Measurements from ENCODE around the gene CNP.

Gene CNP

DNA sequence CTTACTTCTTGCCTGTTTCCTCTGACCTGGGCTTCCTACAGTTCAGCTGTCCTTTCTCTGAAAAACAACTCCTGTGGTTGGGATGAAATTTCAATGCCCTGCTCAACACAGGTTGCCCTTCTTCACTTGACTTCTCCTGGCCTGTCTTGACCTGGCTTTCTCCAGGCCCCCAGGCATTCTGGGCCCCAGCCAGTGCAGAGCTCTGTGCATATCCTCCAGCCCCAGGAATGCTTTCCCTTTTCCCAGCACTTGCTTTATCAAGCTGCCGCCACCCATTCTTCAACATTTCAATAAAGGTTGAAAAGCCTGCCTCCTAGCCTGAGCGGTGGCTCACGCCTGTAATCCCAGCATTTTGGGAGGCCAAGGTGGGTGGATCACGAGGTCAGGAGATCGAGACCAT is 25.4 kb upstream of the CNP start:
- no peak for DNase-seq

GRCh38 chr17:41942626-41943373 is 23.8 kb upstream of the CNP start:
- no peak for DNase-seq

- no peak for DNase-seq
These were observed 23.1 kb upstream of the CNP start for GRCh38 chr17:41943492-41943891.

DNA sequence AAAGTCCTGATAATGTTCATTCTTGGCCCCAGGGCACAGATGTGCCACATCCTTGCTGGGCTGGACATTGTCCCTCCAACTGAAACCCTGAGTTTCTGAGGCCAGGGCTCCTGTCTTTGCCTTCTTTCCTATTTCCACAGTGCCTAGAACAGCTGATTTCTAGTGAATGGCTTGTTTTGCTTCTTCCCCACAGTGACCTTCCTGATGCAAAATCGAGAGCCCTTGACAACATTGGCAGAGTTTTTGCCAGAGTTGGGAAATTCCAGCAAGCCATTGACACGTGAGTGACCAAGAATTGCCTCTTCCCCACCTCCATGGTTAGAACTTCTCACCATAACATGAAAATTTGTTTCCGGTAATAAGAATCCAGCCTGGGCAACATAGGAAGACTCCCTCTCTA is 21.7 kb upstream of the CNP start:
- DNase-seq, result no peak

GRCh38 chr17:41948762-41949460 is 17.7 kb upstream of the CNP start:
- DNase-seq, result no peak

- no peak for DNase-seq
These were observed 10.1 kb upstream of the CNP start for GRCh38 chr17:41956522-41956921.

DNA sequence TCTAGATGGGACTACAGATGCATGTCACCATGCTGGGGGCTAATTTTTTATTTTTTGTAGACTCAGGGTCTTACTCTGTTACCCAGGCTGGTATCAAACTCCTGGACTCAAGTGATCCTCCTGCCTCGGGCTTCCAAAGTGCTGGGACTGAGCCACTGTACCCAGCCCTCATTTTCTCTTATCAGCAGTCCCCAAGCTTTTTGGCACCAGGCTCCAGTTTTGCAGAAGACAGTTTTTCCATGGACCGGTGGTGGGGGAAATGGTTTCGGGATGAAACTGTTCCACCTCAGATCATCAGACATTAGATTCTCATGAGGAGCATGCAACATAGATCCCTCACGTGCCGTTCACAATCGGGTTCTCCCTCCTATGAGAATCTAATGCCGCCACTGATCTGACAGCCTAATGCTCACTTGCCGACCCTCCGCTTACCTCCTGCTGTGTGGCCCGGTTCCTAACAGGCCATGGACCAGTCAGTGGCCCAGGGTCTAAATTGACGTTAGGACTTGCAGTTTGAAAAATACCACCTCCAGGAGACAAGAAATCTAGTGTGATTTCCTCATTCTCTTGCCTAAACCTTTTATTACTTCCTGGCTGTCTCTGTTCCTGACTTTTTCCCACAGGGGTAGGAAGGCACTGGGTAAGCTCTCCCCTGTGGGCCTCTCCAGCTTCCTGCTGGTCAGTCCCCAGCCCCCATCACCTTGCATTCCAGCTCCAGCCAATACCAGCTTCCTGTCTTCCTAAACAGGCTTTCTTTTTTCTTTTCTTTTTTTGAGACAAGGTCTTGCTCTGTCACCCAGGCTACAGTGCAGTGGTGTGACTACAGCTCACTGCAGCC is 9.3 kb upstream of the CNP start:
- no peak for DNase-seq

- DNase-seq, result no peak
These were observed 8.6 kb upstream of the CNP start for GRCh38 chr17:41957869-41958439.

GRCh38 chr17:41959030-41959335 is 7.6 kb upstream of the CNP start:
- no peak for DNase-seq

DNA sequence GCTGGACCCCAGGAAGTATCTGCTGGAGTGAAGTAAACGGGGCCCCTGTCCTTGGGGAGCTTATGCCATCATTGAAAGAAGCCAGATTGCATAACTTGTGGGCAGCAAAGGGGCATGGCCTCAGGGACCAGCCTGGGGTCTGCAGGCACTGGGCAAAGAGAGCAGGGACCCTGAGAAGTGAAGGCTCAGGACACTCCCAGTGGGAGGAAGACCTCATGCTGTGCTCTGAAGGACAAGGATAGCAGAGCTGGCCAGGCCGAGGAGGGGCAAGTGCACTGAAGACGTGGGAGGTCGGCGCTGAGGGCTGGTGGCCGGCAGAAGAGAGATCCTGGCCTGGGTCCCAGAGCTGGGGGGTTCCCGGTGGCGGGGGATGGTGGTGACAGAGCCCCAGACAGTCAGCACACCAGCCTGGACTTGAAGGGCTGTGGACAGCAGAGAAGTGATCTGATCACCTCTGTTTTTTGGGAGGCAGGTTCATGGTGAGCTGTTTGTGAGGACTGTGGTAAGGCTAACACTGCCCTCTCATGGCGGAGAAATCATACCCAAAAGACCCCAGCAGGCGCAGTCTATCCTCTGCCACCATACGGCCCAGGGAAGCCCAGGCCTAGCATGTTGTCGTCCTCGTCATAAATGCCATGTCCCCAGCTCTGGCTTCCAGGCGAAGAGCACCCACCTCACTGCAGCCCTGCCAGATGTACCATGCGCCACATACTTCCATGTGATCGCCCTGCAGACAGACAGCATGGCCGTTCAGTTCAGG is 7.1 kb upstream of the CNP start:
- DNase-seq, result peak in 12 of 56 donors; percentile 10 to 42 (median 19)

- no peak for DNase-seq
These were observed 4.5 kb upstream of the CNP start for GRCh38 chr17:41962111-41962510.

DNA sequence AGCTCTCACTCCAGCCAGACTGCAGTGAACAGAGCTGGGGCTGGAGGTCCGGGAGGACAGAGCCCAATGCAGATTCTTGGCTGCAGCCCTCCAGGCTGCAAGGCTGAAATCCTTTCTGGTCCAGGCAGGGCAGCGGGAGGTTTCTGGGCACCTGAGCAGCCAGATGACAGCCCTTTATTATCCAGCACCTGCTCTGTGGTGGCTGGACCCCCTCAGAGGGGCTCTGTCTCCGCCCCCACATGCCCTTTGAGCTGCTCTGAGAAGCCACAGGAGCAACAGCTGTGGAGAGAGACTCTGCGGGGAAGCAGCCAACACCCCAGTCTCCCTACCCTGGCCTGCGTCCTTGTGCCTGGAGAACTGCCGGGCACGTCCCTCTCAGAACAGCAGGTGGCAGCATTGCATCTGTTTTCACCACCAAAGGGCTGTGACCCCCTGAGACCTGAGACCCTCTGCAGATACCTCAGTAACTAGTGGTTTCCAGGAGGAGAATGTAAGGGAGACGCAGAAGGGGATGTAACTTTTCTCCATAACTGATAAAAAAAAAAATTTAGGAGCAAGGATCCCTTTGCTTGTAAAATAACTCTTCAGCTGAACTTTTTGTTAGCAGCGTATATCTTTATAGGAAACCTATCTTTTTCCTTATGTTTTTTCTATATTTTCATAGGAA is 3.7 kb upstream of the CNP start:
- peak in 54 of 56 donors; percentile 19 to 89 (median 70) for DNase-seq

- peak in 23 of 56 donors; percentile 22 to 64 (median 51) for DNase-seq
These were observed 717 bp upstream of the CNP start for GRCh38 chr17:41965694-41966462.

- DNase-seq, result peak; percentile 22 to 98 (median 92)
These were observed 736 bp downstream of the CNP start for GRCh38 chr17:41967141-41967920.

- DNase-seq, result peak in 6 of 56 donors; percentile 21 to 63 (median 52)
These were observed 1.5 kb downstream of the CNP start for GRCh38 chr17:41967921-41968578.

- DNase-seq, result no peak
These were observed 2.1 kb downstream of the CNP start for GRCh38 chr17:41968676-41969075.

- no peak for DNase-seq
These were observed 4.3 kb downstream of the CNP start for GRCh38 chr17:41970901-41971331.

Data from nucleus accumbens (tissue), 56 donors.